Spleen (tissue), 11 donors: ENCODE data around the gene KDM4E. TPM values are rescaled to one million over a fixed set of nuclear protein-coding genes. Genes with fewer than 3 reads are reported as not detected.
A peak's percentile ranks its signal among the peaks of the same experiment; 100 is the strongest.

Experiments
- DNase-seq: peaks from one replicate; pipeline ENCODE4 v3.0.0-alpha.2; 2020
- H3K27ac ChIP-seq, 8 donors: fragments of 200-600 bp; sonication (generic) in 7 of 8; 1 replicate in 4 of 8; 2 replicates in 4 of 8; pipeline versions ENCODE4 v1.5.0 to v1.8.0; 2016 to 2021; ENCODE audit warnings: inconsistent platforms in 4 of 8, mild to moderate bottlenecking in 4 of 8, moderate library complexity in 1 of 8
- H3K27me3 ChIP-seq, 7 donors: fragments of 200-600 bp; sonication (generic) in 6 of 7; replicated peaks in 1 of 7; 1 replicate in 4 of 7; 2 replicates in 3 of 7; pipeline versions ENCODE4 v1.5.0 to v1.8.0; 2016 to 2021; ENCODE audit warnings: inconsistent platforms in 3 of 7, mild to moderate bottlenecking in 1 of 7
- H3K36me3 ChIP-seq, 6 donors: fragments of 200-600 bp; sonication (generic) in 5 of 6; 1 replicate in 4 of 6; 2 replicates in 2 of 6; pipeline versions ENCODE4 v1.5.0 to v1.8.0; 2016 to 2021; ENCODE audit warnings: inconsistent platforms in 2 of 6
- H3K4me1 ChIP-seq, 6 donors: fragments of 200-600 bp; sonication (generic) in 5 of 6; 1 replicate in 3 of 6; 2 replicates in 3 of 6; pipeline versions ENCODE4 v1.5.0 to v1.8.0; 2016 to 2021; ENCODE audit warnings: inconsistent platforms in 3 of 6
- H3K4me3 ChIP-seq, 8 donors: fragments of 200-600 bp; sonication (generic) in 7 of 8; 1 replicate in 4 of 8; 2 replicates in 4 of 8; pipeline versions ENCODE4 v1.5.0 to v1.8.0; 2016 to 2021; ENCODE audit warnings: inconsistent platforms in 4 of 8, mild to moderate bottlenecking in 4 of 8, moderate library complexity in 2 of 8
- H3K9me3 ChIP-seq, 8 donors: fragments of 200-600 bp; sonication (generic) in 7 of 8; 1 replicate in 4 of 8; 2 replicates in 4 of 8; pipeline versions ENCODE4 v1.5.0 to v1.8.0; 2016 to 2021; ENCODE audit warnings: inconsistent platforms in 4 of 8
- POLR2A ChIP-seq, 3 donors: fragments of 450-650 bp; IDR thresholded peaks; one replicate each; pipeline ENCODE4 v1.5.1; 2017; ENCODE audit warnings: antibody characterized with exemption in 3 of 3, mild to moderate bottlenecking in 1 of 3
- POLR2AphosphoS5 ChIP-seq, 3 donors: sonication (generic); formaldehyde crosslinking; IDR thresholded peaks; one replicate each; pipeline ENCODE4 v1.5.1; 2017; ENCODE audit warnings: antibody characterized with exemption in 3 of 3
- WGBS, 5 donors: extraction: QIAGEN DNeasy Blood & Tissue Kit in 3 of 5; methylation state at CpG; one replicate each; pipeline versions ENCODE4 v1.1.5 to v1.1.7; 2013 to 2018; 5-methylcytosine and 5-hydroxymethylcytosine counted together
- intact Hi-C: fragments of 100-400 bp; cut with DNase I; formaldehyde crosslinking; loops from one replicate; pipeline ENCODE4 v1.15.0; 2023; ENCODE audit warnings: low total_unique reads
- polyA plus RNA-seq, 3 donors: library from polyadenylated mRNA; stranded (reverse); fragments of 200-250 nt; gene quantifications; one replicate each; pipeline ENCODE4 v1.2.1, GENCODE V29; 2013
- total RNA-seq, 7 donors: library from RNA; depleted of rRNA in 3 of 7; stranded (reverse); fragments of >200 nt in 3 of 7; fragmentation: NEBNext Ultra II Directional in 4 of 7; extraction: Animal tissue kit (Norgen Biotek cat#: 25700) in 4 of 7; gene quantifications; one replicate each; pipeline versions ENCODE4 v1.1.0 to v1.2.1, GENCODE V29; 2016 to 2021
- TF ChIP-seq, protein P1 (sequence below), 11 experiments: fragments of 200-600 bp in 7 of 11; fragments of 450-650 bp in 4 of 11; sonication (generic) in 4 of 11; IDR thresholded peaks in 8 of 11; conservative IDR thresholded peaks in 3 of 11; 1 replicate in 7 of 11; 2 replicates in 4 of 11; pipeline versions ENCODE4 v1.4.0 to v1.8.0; 2016 to 2021; ENCODE audit warnings: antibody characterized with exemption in 11 of 11, inconsistent platforms in 4 of 11, mild to moderate bottlenecking in 1 of 11
- donor health status: healthy with polysubstance abuse.
- donor health status: DM: no; HTN: no; CAD: no; lungs with moderate emphysema.
- donor health status: DM: no; HTN: no; CAD: no.
- donor health status: Bipolar disorder and iron deficiency.
- donor health status: healthy.
- donor health status: DM: no; HTN: no; CAD: no.
- donor health status: DM: yes; HTN: yes; CAD: no.

The KDM4E gene
- total and polyA plus RNA-seq, 10 donors = not detected

DNA sequence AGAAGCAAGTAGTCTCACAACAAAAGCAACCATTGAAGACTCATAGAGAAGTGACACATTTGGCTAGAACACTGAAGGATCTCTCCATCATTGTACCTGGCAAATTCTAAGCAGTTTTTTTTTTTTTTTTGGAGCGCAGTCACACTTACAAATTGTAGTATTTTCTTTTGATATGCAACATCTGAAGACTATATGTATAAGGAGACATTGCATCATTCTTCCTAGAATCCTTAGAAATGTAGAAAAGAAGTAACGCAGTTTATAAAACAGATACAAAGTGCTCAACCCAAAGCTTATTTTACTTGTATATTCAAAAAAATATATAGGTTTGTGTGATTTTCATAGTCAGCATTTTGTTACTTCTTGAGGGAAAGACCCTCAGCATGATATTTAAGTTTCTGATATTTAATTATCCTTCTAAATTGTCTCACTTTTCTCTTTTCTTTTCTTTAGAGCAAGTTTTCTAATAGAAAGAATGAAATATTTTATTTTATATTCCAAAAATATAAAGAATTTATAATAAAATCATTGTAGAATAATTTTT, 31.6 kb upstream of the KDM4E start:
- Histone ChIP-seq H3K36me3 (peaks cover 0 to 3% (median 0%) of the 10 kb centered on the region in 6 donors), H3K4me1 (no peaks in the 10 kb centered on the region), H3K27me3 (peaks cover 0 to 3% (median 0%) of the 10 kb centered on the region in 7 donors), H3K9me3 (no peaks in the 10 kb centered on the region), H3K4me3 (no peak overlapping the region), H3K27ac (no peak overlapping the region)
- TF ChIP-seq, protein P1, sequence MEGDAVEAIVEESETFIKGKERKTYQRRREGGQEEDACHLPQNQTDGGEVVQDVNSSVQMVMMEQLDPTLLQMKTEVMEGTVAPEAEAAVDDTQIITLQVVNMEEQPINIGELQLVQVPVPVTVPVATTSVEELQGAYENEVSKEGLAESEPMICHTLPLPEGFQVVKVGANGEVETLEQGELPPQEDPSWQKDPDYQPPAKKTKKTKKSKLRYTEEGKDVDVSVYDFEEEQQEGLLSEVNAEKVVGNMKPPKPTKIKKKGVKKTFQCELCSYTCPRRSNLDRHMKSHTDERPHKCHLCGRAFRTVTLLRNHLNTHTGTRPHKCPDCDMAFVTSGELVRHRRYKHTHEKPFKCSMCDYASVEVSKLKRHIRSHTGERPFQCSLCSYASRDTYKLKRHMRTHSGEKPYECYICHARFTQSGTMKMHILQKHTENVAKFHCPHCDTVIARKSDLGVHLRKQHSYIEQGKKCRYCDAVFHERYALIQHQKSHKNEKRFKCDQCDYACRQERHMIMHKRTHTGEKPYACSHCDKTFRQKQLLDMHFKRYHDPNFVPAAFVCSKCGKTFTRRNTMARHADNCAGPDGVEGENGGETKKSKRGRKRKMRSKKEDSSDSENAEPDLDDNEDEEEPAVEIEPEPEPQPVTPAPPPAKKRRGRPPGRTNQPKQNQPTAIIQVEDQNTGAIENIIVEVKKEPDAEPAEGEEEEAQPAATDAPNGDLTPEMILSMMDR (IDR thresholded peaks at IDR 0.05 in 8 of 11, conservative IDR thresholded peaks at IDR 0.05 in 3 of 11) = no peak
- TF ChIP-seq POLR2A (IDR thresholded peaks at IDR 0.05) (no peak), POLR2AphosphoS5 (IDR thresholded peaks at IDR 0.05) (no peak)
- WGBS, 5 donors = 92 to 100% (median 95%) methylated on average over 2 of the region's 2 CpGs
- intact Hi-C loops = no loop called here
- no peak for DNase-seq

DNA sequence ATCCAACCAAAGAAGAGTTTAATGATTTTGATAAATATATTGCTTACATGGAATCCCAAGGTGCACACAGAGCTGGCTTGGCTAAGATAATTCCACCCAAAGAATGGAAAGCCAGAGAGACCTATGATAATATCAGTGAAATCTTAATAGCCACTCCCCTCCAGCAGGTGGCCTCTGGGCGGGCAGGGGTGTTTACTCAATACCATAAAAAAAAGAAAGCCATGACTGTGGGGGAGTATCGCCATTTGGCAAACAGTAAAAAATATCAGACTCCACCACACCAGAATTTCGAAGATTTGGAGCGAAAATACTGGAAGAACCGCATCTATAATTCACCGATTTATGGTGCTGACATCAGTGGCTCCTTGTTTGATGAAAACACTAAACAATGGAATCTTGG, 27.6 kb upstream of the KDM4E start:
- Histone ChIP-seq H3K4me3 (no peak overlapping the region), H3K27ac (no peak overlapping the region), H3K36me3 (peaks cover 0 to 3% (median 0%) of the 10 kb centered on the region in 6 donors), H3K9me3 (no peaks in the 10 kb centered on the region), H3K4me1 (no peaks in the 10 kb centered on the region), H3K27me3 (no peaks in the 10 kb centered on the region)
- 91 to 99% (median 95%) methylated on average over 6 of the region's 6 CpGs for WGBS, 5 donors
- intact Hi-C loops = no loop called here
- TF ChIP-seq POLR2A (IDR thresholded peaks at IDR 0.05) = no peak
- TF ChIP-seq POLR2AphosphoS5 (IDR thresholded peaks at IDR 0.05) = no peak
- TF ChIP-seq, protein P1 (IDR thresholded peaks at IDR 0.05 in 8 of 11, conservative IDR thresholded peaks at IDR 0.05 in 3 of 11) = peak in 1 of 11 experiments; percentile 8
- DNase-seq = no peak

DNA sequence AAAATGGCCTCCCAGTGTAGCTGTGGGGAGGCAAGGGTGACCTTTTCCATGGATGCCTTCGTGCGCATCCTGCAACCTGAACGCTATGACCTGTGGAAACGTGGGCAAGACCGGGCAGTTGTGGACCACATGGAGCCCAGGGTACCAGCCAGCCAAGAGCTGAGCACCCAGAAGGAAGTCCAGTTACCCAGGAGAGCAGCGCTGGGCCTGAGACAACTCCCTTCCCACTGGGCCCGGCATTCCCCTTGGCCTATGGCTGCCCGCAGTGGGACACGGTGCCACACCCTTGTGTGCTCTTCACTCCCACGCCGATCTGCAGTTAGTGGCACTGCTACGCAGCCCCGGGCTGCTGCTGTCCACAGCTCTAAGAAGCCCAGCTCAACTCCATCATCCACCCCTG, 26.8 kb upstream of the KDM4E start:
- TF ChIP-seq POLR2A (IDR thresholded peaks at IDR 0.05) = no peak
- TF ChIP-seq, protein P1 (IDR thresholded peaks at IDR 0.05 in 8 of 11, conservative IDR thresholded peaks at IDR 0.05 in 3 of 11) = no peak
- TF ChIP-seq POLR2AphosphoS5 (IDR thresholded peaks at IDR 0.05) = no peak
- Histone ChIP-seq H3K4me1 (no peaks in the 10 kb centered on the region), H3K36me3 (peaks cover 0 to 3% (median 0%) of the 10 kb centered on the region in 6 donors), H3K27me3 (no peaks in the 10 kb centered on the region), H3K9me3 (no peaks in the 10 kb centered on the region), H3K4me3 (no peak overlapping the region), H3K27ac (no peak overlapping the region)
- WGBS, 5 donors = 88 to 95% (median 94%) methylated on average over 9 to 13 of the region's 13 CpGs
- DNase-seq = no peak
- intact Hi-C loops = no loop called here

DNA sequence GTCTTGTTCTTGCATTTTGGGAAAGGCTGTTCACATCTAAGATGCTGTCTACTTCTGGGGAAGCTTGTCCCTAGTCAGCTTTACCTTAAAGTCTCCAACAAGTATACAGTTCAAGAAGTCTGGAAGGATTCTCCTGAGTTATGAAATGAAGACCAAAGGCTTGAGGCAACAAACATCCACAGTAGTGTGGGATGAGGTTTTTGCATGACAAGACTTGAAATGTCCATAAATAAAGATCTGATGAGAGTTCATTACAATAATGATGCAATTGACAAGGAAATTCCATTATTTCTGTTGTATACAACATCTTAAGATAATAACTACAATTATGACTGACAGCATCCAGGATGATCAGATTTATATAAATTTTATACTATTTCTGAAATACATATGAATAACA, 21.3 kb upstream of the KDM4E start:
- no peaks in the 10 kb centered on the region for H3K36me3 ChIP-seq
- H3K9me3 ChIP-seq = peaks cover 0 to 8% (median 0%) of the 10 kb centered on the region in 8 donors
- DNase-seq = no peak
- H3K4me1 ChIP-seq = no peaks in the 10 kb centered on the region
- H3K27ac ChIP-seq = no peak overlapping the region
- H3K4me3 ChIP-seq = no peak overlapping the region
- intact Hi-C loops = no loop called here
- TF ChIP-seq POLR2AphosphoS5 (IDR thresholded peaks at IDR 0.05) = no peak
- no peak for TF ChIP-seq POLR2A (IDR thresholded peaks at IDR 0.05)
- TF ChIP-seq, protein P1 (IDR thresholded peaks at IDR 0.05 in 8 of 11, conservative IDR thresholded peaks at IDR 0.05 in 3 of 11) = no peak
- no peaks in the 10 kb centered on the region for H3K27me3 ChIP-seq
